ENCODE measurements around the gene PIH1D2.
A peak's percentile ranks its signal among the peaks of the same experiment; 100 is the strongest.
"Not testable (repeated sequence)": the region's sequence is repeated elsewhere in the genome, so short reads cannot be mapped to it uniquely, and the experiment has no call there.

PIH1D2 gene

GRCh38 chr11:112042161-112042960 is 31.5 kb downstream of the PIH1D2 start:
- TF ChIP-seq CTCF (conservative IDR thresholded peaks at IDR 0.05; ENCODE audit: low read depth, low read length), result no peak
- no peak overlapping the region for H3K4me3 ChIP-seq (ENCODE audit: low read length)
- DNase-seq (ENCODE audit: low read depth), result no peak

- DNase-seq (ENCODE audit: low read depth), result no peak
- H3K4me3 ChIP-seq (ENCODE audit: low read length), result no peak overlapping the region
- TF ChIP-seq CTCF (conservative IDR thresholded peaks at IDR 0.05; ENCODE audit: low read depth, low read length), result no peak
These were observed 36.3 kb downstream of the PIH1D2 start for GRCh38 chr11:112037527-112037926.

GRCh38 chr11:112033902-112034301 is 39.9 kb downstream of the PIH1D2 start:
- TF ChIP-seq CTCF (conservative IDR thresholded peaks at IDR 0.05; ENCODE audit: low read depth, low read length), result no peak
- DNase-seq (ENCODE audit: low read depth), result no peak
- H3K4me3 ChIP-seq (ENCODE audit: low read length), result no peak overlapping the region

- no peak overlapping the region for H3K4me3 ChIP-seq (ENCODE audit: low read length)
- DNase-seq (ENCODE audit: low read depth), result no peak
- no peak for TF ChIP-seq CTCF (conservative IDR thresholded peaks at IDR 0.05; ENCODE audit: low read depth, low read length)
These were observed 44.4 kb downstream of the PIH1D2 start for GRCh38 chr11:112029460-112029859.

- not testable (repeated sequence) for H3K4me3 ChIP-seq (ENCODE audit: low read length); DNase-seq (ENCODE audit: low read depth)
These were observed 46.9 kb downstream of the PIH1D2 start for GRCh38 chr11:112026784-112027410.

- DNase-seq (ENCODE audit: low read depth), result no peak
These were observed 48.1 kb downstream of the PIH1D2 start for GRCh38 chr11:112025707-112026106.

More at GRCh38 chr11:112025707-112026106, 48.1 kb downstream of the PIH1D2 start:
- TF ChIP-seq CTCF (conservative IDR thresholded peaks at IDR 0.05; ENCODE audit: low read depth, low read length), result no peak
- peak overlapping the region; percentile 76 for H3K4me3 ChIP-seq (ENCODE audit: low read length)
